ENCODE data around the gene TIMM44.

DNA sequence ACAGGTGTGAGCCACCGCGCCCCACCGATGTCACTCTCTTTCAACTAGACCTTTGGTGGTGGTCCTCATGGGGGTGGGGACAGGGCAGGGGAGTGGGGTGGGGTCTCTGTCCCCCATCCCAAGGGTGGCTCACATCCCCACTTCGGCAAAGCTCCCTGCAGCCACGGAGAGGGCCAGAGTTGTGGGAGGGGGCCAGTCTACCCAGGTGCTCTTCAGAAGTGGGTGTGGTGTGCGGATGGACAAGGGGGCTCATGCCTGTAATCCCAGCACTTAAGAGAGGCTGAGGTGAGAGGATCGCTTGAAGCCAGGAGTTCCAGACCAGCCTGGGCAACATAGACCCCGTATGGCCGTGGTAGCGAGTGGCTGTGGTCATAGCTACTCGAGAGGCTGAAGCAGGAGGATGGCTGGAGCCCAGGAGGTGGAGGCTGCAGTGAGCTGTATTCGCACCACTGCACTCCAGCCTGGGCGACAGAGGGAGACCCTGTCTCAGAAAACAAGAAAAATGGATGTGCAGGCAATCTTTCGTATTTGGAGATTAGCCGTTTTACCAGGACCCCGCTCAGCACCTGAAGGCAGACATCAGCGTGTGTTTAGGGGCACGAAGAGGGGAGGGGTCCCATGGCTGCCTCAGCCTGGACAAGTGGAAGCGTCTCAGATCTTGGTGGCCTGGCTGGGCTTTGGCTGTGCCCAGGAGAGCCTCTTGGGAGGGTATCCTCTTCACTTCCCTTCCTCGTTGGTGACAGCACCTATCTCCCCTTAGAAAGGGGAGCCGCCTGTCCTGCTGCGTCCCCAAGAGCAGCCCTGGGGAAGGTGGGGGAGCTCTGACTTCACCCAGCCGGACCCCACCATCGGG, 28.0 kb downstream of the TIMM44 start:
- TF ChIP-seq, protein P1, sequence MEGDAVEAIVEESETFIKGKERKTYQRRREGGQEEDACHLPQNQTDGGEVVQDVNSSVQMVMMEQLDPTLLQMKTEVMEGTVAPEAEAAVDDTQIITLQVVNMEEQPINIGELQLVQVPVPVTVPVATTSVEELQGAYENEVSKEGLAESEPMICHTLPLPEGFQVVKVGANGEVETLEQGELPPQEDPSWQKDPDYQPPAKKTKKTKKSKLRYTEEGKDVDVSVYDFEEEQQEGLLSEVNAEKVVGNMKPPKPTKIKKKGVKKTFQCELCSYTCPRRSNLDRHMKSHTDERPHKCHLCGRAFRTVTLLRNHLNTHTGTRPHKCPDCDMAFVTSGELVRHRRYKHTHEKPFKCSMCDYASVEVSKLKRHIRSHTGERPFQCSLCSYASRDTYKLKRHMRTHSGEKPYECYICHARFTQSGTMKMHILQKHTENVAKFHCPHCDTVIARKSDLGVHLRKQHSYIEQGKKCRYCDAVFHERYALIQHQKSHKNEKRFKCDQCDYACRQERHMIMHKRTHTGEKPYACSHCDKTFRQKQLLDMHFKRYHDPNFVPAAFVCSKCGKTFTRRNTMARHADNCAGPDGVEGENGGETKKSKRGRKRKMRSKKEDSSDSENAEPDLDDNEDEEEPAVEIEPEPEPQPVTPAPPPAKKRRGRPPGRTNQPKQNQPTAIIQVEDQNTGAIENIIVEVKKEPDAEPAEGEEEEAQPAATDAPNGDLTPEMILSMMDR (IDR thresholded peaks at IDR 0.05 in 8 of 11, conservative IDR thresholded peaks at IDR 0.05 in 3 of 11) = no peak
- TF ChIP-seq POLR2A (IDR thresholded peaks at IDR 0.05) (no peak), POLR2AphosphoS5 (IDR thresholded peaks at IDR 0.05) (peak in 1 of 3 donors; percentile 21)
